ENCODE data around the gene PARVA.

GRCh38 chr11:12354750-12355545, 22.4 kb upstream of the PARVA start:
- TF ChIP-seq, protein P1, sequence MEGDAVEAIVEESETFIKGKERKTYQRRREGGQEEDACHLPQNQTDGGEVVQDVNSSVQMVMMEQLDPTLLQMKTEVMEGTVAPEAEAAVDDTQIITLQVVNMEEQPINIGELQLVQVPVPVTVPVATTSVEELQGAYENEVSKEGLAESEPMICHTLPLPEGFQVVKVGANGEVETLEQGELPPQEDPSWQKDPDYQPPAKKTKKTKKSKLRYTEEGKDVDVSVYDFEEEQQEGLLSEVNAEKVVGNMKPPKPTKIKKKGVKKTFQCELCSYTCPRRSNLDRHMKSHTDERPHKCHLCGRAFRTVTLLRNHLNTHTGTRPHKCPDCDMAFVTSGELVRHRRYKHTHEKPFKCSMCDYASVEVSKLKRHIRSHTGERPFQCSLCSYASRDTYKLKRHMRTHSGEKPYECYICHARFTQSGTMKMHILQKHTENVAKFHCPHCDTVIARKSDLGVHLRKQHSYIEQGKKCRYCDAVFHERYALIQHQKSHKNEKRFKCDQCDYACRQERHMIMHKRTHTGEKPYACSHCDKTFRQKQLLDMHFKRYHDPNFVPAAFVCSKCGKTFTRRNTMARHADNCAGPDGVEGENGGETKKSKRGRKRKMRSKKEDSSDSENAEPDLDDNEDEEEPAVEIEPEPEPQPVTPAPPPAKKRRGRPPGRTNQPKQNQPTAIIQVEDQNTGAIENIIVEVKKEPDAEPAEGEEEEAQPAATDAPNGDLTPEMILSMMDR (conservative IDR thresholded peaks at IDR 0.05; ENCODE audit: low read length) = no peak
- no peak for TF ChIP-seq EZH2phosphoT487 (IDR thresholded peaks at IDR 0.05; ENCODE audit: borderline replicate concordance, low read depth, low read length)
